T-helper 2 cell treated with Interferon-gamma antibody and Interleukin-4, amounts not matched to agents 100 ng/mL and 5 ng/mL, for 36 hours (primary cell): ENCODE data around the gene SPOPL. TPM values are rescaled to one million over a fixed set of nuclear protein-coding genes. Genes with fewer than 3 reads are reported as not detected.

Source experiments
- intact Hi-C: fragments of 100-400 bp; cut with micrococcal nuclease; formaldehyde crosslinking; loops from one replicate; pipeline ENCODE4 v1.15.1; 2023
- total RNA-seq: library from RNA; stranded (reverse); gene quantifications from 2 replicates; pipeline ENCODE4 v1.2.3, GENCODE V29; 2022

Gene SPOPL
- total RNA-seq, 1 donor from 2014 or later, result 13.4 TPM

DNA sequence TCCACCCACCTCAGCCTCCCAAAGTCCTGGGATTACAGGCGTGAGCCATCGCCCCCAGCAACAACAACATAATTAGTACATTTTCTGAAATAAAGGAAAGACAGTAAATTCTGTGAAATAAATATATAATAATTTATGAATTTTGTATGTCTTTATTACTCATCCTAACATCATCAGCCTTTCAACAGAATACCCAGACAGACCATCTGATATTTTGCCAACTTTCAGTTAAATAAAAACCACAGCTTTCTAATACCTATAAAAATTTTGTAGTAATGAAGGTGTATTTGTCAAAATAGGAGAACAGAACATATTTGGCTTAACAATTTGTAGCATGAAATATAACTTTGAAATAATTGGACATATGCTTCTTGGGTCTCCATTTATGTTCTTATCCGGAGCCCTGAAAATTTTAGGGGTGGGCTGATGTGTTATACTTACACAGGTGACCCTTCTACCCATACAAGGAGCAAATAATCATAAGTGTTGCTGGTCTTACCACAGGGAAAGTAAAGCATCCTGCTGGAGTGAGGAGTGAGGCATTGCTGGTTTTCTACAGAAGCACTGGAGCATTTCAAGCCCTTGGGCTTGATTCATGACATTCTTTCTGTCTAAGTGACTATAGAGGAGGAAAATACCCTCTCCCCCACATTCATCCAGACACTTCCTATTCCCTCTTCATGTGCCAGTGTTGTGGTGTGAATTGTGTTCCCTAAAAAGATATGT, 99.3 kb downstream of the SPOPL start:
- intact Hi-C loops, result no loop called here

- intact Hi-C loops, result no loop called here
These were observed 100.0 kb downstream of the SPOPL start for GRCh38 chr2:138601458-138602165.

GRCh38 chr2:138602166-138602460, 100.5 kb downstream of the SPOPL start:
- intact Hi-C loops, result no loop called here

DNA sequence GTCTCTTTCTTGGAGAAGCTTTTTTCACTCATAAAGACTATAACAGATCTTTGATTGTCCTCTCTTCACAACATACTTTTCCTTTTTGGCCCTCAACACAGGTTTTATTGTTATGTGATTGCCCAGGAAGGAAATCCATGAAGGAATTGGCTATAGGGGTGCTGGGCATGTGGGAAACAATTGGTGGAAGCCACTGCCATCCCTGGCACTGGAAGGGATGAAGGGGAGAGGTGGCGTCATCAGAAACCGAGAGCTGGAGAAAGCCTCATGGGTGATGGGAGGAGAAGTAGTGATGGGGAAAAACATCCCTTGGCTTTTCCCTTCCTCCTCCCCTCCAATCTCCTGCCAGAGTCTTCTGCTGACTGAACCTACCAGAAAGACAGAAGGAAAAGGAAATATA, 106.2 kb downstream of the SPOPL start:
- intact Hi-C loops, result no loop called here

DNA sequence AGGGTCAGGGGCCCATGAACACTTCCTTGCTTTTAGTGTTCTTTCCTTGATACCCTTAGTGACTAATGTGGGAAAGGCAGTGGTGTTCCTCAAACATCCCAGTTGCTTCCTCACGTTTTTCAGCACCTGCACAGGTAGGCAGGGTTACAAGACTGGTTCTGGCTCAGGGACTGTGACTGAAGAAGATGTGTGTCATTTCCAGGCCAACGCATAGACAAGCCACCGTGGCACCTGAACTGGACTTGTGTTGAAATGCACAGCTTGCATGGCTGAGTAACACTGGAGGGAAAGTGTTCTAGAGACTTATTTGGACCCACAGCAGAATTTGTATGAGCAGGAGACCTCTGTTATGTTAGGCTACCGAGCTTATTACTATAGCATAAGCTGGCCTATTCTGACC, 107.9 kb downstream of the SPOPL start:
- intact Hi-C loops, result no loop called here

GRCh38 chr2:138610201-138610953, 108.8 kb downstream of the SPOPL start:
- intact Hi-C loops, result no loop called here

DNA sequence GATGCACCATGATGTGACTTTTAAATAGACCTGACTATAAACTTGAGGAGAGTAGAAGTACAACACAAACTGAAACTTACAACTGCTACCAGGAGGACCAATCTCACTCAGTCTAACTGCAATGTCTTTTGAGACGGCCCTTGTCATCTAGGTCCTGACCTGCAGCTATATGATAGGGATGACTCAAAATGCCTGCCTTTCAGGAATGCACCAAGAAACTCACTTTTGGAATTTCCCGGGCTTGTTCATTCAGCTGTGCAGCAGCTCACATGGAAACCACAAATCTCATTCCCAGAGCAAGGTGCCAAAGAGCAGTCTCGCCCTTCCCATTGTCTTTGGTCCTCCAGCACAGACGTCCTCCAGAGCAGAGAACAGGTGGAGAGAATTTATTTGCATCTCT, 113.7 kb downstream of the SPOPL start:
- intact Hi-C loops, result no loop called here

DNA sequence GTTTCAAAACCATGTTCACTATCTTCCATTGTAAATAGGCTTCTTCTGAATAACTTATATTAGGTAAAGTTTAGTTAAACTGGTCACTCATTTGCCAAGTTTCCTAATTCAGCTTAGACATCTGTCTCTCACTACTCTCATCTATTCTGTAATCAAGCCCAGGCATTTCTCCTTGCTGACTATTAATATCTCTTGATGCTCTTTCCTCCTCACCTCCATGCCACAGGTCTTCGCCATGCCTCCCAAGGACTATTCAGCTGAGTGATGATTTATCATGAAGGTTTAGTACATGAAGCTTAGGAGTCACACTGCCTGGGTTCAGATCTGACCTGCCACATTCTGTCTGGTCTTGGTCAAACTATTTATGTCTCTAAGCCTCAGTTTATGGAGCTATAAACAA, 115.5 kb downstream of the SPOPL start:
- intact Hi-C loops, result no loop called here

DNA sequence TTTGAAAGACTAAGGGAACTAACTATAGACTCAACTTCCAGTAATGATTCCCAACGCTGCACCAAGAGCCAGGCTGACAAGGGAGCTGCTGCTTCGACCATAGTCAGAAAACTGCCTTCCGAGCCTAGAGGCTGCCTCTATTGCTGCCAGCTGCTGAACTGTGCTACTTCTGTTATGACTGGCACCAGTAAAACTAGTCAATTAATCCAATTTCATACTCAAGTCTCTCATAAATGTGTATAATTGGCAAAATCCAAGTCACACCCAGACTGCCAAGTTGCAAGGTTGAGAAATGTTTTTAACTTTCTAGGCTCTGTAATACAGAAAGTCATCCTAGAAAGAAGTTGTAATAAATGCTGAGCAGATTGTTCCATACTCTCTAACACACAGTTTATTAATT, 117.4 kb downstream of the SPOPL start:
- intact Hi-C loops, result no loop called here

DNA sequence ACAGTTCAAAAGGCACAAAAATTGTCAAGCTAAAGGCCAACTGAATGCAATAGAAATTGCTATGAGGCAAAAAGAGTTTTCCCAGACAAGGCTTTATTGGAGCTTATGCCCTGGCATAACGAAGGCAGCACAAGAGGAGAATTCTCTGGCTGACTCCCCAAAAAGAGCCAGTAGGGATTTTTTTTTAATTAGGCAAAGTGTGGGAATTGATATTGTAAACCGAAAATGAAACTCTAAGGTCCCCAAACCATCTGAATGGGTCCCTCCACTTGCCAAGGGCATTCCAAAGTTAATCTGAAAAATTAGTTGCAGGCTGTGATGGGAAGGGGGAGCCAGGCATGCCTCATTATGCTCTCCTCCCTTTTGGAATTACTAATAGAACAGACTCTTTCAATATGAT, 118.9 kb downstream of the SPOPL start:
- intact Hi-C loops, result no loop called here

DNA sequence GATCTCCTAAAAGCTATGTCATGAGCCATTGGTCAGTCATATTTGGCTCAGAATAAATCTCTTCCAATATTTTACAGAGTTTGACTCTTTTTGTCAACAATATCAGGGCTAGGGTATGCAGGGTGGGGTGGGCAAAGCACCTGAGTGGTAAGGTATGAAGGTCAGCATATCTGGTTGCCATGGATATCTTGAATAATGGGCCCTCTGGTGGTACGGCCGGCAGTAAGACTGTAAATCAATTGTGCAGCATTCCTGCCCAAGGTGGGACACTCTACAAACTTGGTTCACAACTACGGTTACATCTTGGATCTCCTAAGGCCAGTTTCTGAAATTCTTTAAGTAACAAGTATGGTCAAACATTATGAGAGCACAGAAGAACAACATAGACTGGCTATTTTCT, 119.6 kb downstream of the SPOPL start:
- intact Hi-C loops, result no loop called here

DNA sequence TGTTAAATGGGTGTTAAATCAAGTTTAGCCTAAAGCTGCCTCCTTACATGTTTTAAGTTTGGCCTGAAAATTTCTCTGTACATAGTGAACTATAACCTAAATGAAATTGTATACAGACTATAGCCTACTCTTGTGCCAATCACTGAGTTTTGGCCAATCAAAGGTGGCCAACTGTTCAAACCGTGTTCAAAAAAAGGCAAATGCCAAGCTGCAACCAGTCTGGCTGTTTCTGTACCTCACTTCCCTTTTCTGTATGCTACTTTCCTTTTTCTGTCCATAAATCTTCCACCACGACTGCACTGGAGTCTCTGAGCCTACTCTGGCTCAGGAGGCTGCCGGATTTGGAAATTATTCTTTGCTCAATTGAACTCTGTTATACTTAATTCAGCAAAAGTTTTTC, 121.0 kb downstream of the SPOPL start:
- intact Hi-C loops, result no loop called here
